ENCODE results near the gene MAP3K10. TPM values are rescaled to one million over a fixed set of nuclear protein-coding genes. Genes with fewer than 3 reads are reported as not detected.

The MAP3K10 gene
- total and polyA plus RNA-seq, 2 donors (not counting 1 experiment from before 2014, with no cell fraction given), result 22.5 to 41.6 TPM

GRCh38 chr19:40219721-40220276 lies 28.6 kb downstream of the MAP3K10 start:
- TF ChIP-seq EZH2 (IDR thresholded peaks at IDR 0.05; ENCODE audit: borderline replicate concordance, insufficient read depth, low read depth, low read length, poor library complexity, severe bottlenecking) (no peak), CTCF (IDR thresholded peaks at IDR 0.05) (no peak)
- Histone ChIP-seq H4K20me1 (ENCODE audit: control insufficient read depth, insufficient read depth, low read length, poor library complexity, severe bottlenecking) (no peaks in the 10 kb centered on the region), H3K27me3 (replicated peaks in 1 of 4; ENCODE audit: control extremely low read depth in 1 of 4, control insufficient read depth in 3 of 4, insufficient read depth in 4 of 4, low read length in 3 of 4) (peaks cover 0 to 58% (median 30%) of the 10 kb centered on the region in 4 experiments), H3K27ac (ENCODE audit: low read length in 2 of 2) (no peak overlapping the region), H3K4me2 (replicated peaks; ENCODE audit: low read depth, low read length, poor library complexity, severe bottlenecking) (no peak overlapping the region), H3K4me3 (ENCODE audit: control extremely low read depth in 1 of 5, extremely low read depth in 1 of 5, insufficient read depth in 1 of 5, low read depth in 2 of 5, low read length in 4 of 5) (no peak overlapping the region), H3K4me1 (ENCODE audit: control insufficient read depth in 2 of 2, insufficient read depth in 2 of 2, low read length in 2 of 2) (peaks cover 18 to 36% of the 10 kb centered on the region in 2 donors), H3K36me3 (replicated peaks in 1 of 2; ENCODE audit: control extremely low read depth in 1 of 2, control insufficient read depth in 1 of 2, extremely low read depth in 1 of 2, insufficient read depth in 2 of 2, low read length in 1 of 2) (no peaks in the 10 kb centered on the region), H3K9me3 (ENCODE audit: control extremely low read depth in 1 of 3, control insufficient read depth in 2 of 3, insufficient read depth in 1 of 3, low read length in 2 of 3) (peaks cover 0 to 35% (median 0%) of the 10 kb centered on the region in 3 donors), H3K79me2 (ENCODE audit: control insufficient read depth, insufficient read depth, low read length) (no peaks in the 10 kb centered on the region), H2AFZ (ENCODE audit: insufficient read depth, low read depth, low read length, poor library complexity, severe bottlenecking) (no peak overlapping the region), H3K9ac (ENCODE audit: low read length) (no peak overlapping the region)
- intact Hi-C loops (cut with micrococcal nuclease), result no loop called here
- H3K27ac Mint-ChIP-seq, result no peak overlapping the region
- no peaks in the 10 kb centered on the region for H3K9me3 Mint-ChIP-seq (ENCODE audit: insufficient read depth)
- H3K27me3 Mint-ChIP-seq, result peaks cover 40% of the 10 kb centered on the region
- H3K4me1 Mint-ChIP-seq, result peaks cover 10% of the 10 kb centered on the region
- H3K4me3 Mint-ChIP-seq, result no peak overlapping the region
- POLR2A ChIA-PET, result no interaction called here
- CTCF ChIA-PET, result interaction anchor here (0.5 to 3.2 kb wide), 4 partner anchors 10 to 415 kb away, joined by 3 to 26 read pairs (median 3); no protein-coding TSS in a partner anchor
- ATAC-seq (ENCODE audit: low read depth) (no peak), DNase-seq (no peak)
- 62% methylated on average over 7 of the region's 8 CpGs for WGBS (ENCODE audit: insufficient coverage)

DNA sequence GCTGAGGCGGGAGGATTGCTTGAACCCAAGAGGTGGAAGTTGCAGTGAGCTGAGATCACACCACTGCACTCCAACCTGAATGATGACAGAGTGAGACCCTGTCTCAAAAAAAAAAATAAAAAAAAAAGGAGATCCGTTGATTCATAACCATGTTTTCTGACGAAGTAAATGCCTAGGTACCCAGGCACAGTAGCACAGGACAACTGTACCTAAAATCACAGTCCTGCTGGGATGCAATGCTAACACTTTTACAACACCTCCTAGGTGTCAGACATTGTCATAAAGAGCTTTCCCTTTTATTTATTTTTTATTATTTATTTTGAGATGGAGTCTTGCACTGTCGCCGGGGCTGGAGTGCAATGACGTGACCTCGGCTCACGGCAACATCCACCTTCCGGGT lies 29.4 kb downstream of the MAP3K10 start:
- ChIA-PET POLR2A (no interaction called here), CTCF (interaction anchor here (3.2 kb wide), 1 partner anchor 80 kb away, joined by 26 read pairs; no protein-coding TSS in a partner anchor)
- no peaks in the 10 kb centered on the region for H4K20me1 ChIP-seq (ENCODE audit: control insufficient read depth, insufficient read depth, low read length, poor library complexity, severe bottlenecking)
- H3K27ac Mint-ChIP-seq, result no peak overlapping the region
- no peak overlapping the region for H3K4me3 ChIP-seq (ENCODE audit: control extremely low read depth in 1 of 5, extremely low read depth in 1 of 5, insufficient read depth in 1 of 5, low read depth in 2 of 5, low read length in 4 of 5)
- peaks cover 13% of the 10 kb centered on the region for H3K4me1 Mint-ChIP-seq
- H3K4me2 ChIP-seq (replicated peaks; ENCODE audit: low read depth, low read length, poor library complexity, severe bottlenecking), result no peak overlapping the region
- H3K9me3 ChIP-seq (ENCODE audit: control extremely low read depth in 1 of 3, control insufficient read depth in 2 of 3, insufficient read depth in 1 of 3, low read length in 2 of 3), result peaks cover 0 to 41% (median 0%) of the 10 kb centered on the region in 3 donors
- no peak for DNase-seq
- WGBS (ENCODE audit: insufficient coverage), result 79% methylated on average over 5 of the region's 9 CpGs
- TF ChIP-seq EZH2 (IDR thresholded peaks at IDR 0.05; ENCODE audit: borderline replicate concordance, insufficient read depth, low read depth, low read length, poor library complexity, severe bottlenecking) (no peak), CTCF (IDR thresholded peaks at IDR 0.05) (no peak)
- H3K27ac ChIP-seq (ENCODE audit: low read length in 2 of 2), result no peak overlapping the region
- ATAC-seq (ENCODE audit: low read depth), result no peak
- peaks cover 0 to 66% (median 38%) of the 10 kb centered on the region in 4 experiments for H3K27me3 ChIP-seq (replicated peaks in 1 of 4; ENCODE audit: control extremely low read depth in 1 of 4, control insufficient read depth in 3 of 4, insufficient read depth in 4 of 4, low read length in 3 of 4)
- H3K36me3 ChIP-seq (replicated peaks in 1 of 2; ENCODE audit: control extremely low read depth in 1 of 2, control insufficient read depth in 1 of 2, extremely low read depth in 1 of 2, insufficient read depth in 2 of 2, low read length in 1 of 2), result no peaks in the 10 kb centered on the region
- intact Hi-C loops (cut with micrococcal nuclease), result no loop called here
- peaks cover 22 to 39% of the 10 kb centered on the region in 2 donors for H3K4me1 ChIP-seq (ENCODE audit: control insufficient read depth in 2 of 2, insufficient read depth in 2 of 2, low read length in 2 of 2)
- H3K79me2 ChIP-seq (ENCODE audit: control insufficient read depth, insufficient read depth, low read length), result no peaks in the 10 kb centered on the region
- H3K9ac ChIP-seq (ENCODE audit: low read length), result no peak overlapping the region
- H3K27me3 Mint-ChIP-seq, result peaks cover 46% of the 10 kb centered on the region
- no peak overlapping the region for H3K4me3 Mint-ChIP-seq
- H3K9me3 Mint-ChIP-seq (ENCODE audit: insufficient read depth), result no peaks in the 10 kb centered on the region
- H2AFZ ChIP-seq (ENCODE audit: insufficient read depth, low read depth, low read length, poor library complexity, severe bottlenecking), result no peak overlapping the region
